Urinary bladder (tissue), 4 donors: ENCODE results near the gene FBXO10. TPM values are rescaled to one million over a fixed set of nuclear protein-coding genes. Genes with fewer than 3 reads are reported as not detected.

Source experiments
- DNase-seq: peaks from one replicate; pipeline ENCODE4 v3.0.0-alpha.2; 2015; ENCODE audit errors: extremely low spot score
- H3K27ac ChIP-seq: one replicate; pipeline ENCODE4 v1.5.1; 2013; ENCODE audit warnings: low read depth, mild to moderate bottlenecking, moderate library complexity
- H3K36me3 ChIP-seq: one replicate; pipeline ENCODE4 v1.6.1; 2013; ENCODE audit warnings: mild to moderate bottlenecking, moderate library complexity; ENCODE audit not compliant: insufficient read depth
- H3K4me1 ChIP-seq: one replicate; pipeline ENCODE4 v1.6.1; 2013; ENCODE audit warnings: mild to moderate bottlenecking, moderate library complexity; ENCODE audit not compliant: insufficient read depth
- H3K4me3 ChIP-seq: one replicate; pipeline ENCODE4 v1.5.1; 2013; ENCODE audit warnings: low read depth, low read length
- WGBS: extraction: QIAGEN DNeasy Blood & Tissue Kit; methylation state at CpG from one replicate; pipeline ENCODE4 v1.1.7; 2013; 5-methylcytosine and 5-hydroxymethylcytosine counted together
- polyA plus RNA-seq: library from polyadenylated mRNA; stranded (reverse); fragments of 200-250 nt; gene quantifications from one replicate; pipeline ENCODE4 v1.2.3, GENCODE V29; 2013
- total RNA-seq: library from RNA; depleted of rRNA; stranded (reverse); fragments of >200 nt; gene quantifications from one replicate; pipeline ENCODE4 v1.2.3, GENCODE V29; 2014
- donor health status: healthy with polysubstance abuse.
- donor health status: healthy.

FBXO10 gene, protein sequence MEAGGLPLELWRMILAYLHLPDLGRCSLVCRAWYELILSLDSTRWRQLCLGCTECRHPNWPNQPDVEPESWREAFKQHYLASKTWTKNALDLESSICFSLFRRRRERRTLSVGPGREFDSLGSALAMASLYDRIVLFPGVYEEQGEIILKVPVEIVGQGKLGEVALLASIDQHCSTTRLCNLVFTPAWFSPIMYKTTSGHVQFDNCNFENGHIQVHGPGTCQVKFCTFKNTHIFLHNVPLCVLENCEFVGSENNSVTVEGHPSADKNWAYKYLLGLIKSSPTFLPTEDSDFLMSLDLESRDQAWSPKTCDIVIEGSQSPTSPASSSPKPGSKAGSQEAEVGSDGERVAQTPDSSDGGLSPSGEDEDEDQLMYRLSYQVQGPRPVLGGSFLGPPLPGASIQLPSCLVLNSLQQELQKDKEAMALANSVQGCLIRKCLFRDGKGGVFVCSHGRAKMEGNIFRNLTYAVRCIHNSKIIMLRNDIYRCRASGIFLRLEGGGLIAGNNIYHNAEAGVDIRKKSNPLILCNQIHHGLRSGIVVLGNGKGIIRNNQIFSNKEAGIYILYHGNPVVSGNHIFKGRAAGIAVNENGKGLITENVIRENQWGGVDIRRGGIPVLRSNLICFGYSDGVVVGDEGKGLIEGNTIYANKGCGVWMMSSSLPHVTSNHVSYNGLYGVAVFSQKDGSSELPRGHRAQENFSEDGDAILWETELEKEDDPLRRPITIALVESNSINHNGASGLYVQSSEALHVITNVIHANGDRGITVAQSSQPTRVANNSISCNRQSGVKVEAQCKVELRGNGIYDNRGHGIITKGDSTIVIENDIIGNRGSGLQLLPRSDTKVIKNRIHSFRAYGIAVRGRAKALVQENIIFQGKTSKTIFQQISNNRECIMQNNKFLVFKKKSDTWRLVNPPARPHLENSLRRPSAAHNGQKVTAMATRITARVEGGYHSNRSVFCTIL
- total RNA-seq (9.5 TPM), polyA plus RNA-seq (5.9 TPM)

DNA sequence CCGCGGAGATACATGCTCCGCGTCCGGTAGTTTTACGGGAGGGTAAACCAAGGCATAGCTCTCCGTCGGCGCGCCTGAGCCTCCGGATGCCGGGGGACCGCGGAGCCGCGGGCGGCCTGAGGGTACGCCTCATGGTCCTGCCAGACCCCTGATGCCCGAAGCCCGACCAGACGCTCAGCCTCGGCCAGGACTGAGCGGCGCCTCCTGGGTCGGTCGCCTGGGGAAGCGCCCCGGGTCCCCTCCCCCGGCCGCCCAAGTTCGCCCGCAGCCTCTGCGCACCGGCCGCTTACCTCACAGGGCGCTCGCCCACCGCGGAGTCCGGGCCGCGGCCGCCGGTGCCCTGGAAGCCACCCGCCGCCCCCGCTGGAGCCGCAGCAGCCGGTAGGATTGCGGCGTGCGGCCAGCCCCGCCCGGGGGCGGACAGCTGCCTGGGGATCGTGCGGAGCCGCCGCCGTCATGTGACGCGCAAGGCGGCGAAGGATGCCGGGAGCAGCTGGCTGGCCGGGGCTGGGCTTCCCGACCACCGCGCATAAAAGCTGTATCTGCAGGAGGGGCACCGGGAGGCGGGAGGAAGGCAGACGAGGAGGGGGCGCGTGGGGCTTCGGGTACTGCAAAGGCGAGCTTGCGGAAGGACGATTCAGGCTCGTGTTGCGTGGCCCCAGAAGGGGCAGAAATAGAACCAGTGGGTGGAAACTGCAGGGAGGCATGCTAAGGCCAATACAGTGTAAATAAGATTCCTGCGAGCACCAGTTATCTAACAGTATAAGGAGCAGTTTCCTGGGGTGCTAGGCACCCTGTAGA, at the start of gene FBXO10:
Gene FBXO10, minus strand, starts transcription at position 460 of the 801 bp plus-strand sequence. CDS start 34,612 bp downstream, outside the sequence.
- under 1% methylated on average over 81 of the region's 81 CpGs for WGBS
- Histone ChIP-seq H3K27ac (peak within 1 kb of the TSS; percentile 75), H3K4me1 (no peaks in the 10 kb centered on the region), H3K36me3 (no peaks in the 10 kb centered on the region), H3K4me3 (peak within 1 kb of the TSS; percentile 82)
- no peak for DNase-seq

DNA sequence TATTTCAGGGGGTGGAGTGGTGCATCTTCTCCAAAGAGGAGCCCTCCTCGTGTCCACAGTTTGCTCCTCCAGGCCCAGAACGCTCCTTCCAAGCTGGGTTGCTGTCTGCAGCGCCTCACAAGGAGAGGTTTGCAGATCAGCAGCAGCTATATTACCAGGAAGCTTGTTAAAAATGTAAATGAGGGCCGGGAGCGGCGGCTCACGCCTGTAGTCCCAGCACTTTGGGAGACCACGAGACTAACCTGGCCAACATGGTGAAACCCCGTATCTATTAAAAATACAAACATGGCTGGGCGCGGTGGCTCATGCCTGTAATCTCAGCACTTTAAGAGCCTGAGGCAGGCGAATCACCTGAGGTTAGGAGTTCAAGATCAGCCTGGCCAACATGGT, 49.6 kb upstream of the FBXO10 start:
- no peak for DNase-seq
- Histone ChIP-seq H3K4me1 (no peaks in the 10 kb centered on the region), H3K4me3 (no peak overlapping the region), H3K36me3 (no peaks in the 10 kb centered on the region), H3K27ac (no peak overlapping the region)
- 80% methylated on average over 12 of the region's 12 CpGs for WGBS

DNA sequence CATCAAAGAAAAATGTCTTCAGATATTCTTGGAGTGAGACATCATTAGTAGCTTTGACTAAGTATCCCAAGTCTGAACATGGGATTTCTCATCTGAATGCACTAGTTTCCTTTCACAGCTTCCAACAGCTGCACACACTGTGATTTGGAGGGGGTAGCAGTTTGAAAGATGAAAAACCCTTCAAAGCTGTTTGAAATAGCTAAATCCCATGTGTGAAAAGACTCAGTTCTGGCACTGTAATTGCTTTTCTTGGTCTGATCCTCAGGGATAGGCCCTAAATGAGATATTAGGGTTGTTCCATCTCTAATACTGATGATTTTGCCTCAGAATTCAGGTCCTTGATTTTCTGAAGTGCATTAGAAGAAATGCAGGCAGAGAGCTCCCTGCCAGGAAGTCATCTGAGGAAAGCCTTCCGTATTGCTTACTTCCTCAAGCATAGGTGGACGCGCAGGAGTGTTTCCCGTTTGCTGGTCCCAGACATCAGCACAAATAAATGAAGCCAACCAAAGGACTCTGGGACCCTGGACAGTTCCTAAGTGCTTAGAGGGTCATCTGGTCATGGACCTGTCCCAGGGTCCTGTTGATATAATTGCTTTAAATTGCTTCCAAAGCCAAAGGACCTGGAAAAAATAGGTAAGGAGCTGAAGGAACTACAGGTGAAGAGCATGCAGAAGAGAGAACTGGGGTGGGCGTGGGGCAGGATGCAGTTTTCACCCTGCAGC, 49.0 kb upstream of the FBXO10 start:
- no peak overlapping the region for H3K4me3 ChIP-seq
- no peak for DNase-seq
- WGBS: 65% methylated on average over 5 of the region's 5 CpGs
- H3K36me3 ChIP-seq: no peaks in the 10 kb centered on the region
- no peaks in the 10 kb centered on the region for H3K4me1 ChIP-seq
- H3K27ac ChIP-seq: no peak overlapping the region

DNA sequence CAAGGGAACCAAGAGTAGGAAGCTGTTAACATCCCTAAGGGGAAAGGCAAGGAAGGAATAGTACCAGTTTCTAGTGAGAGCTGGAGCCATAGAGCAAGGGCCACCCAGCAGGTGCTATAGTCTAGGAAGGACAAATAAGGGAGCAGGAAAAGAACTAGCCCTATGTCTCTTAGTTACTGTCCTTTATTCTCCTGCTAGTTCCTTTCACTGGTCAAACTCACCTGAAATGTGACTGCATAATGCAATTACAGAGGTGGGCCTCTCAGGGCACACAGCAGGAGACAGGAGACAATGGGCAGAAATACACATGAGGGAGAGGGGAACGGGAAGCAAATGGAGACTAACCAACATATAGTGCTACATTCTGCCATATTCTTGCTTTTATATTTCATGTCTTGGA, 47.9 kb upstream of the FBXO10 start:
- Histone ChIP-seq H3K36me3 (no peaks in the 10 kb centered on the region), H3K4me3 (no peak overlapping the region), H3K27ac (no peak overlapping the region), H3K4me1 (no peaks in the 10 kb centered on the region)
- DNase-seq: no peak
- 68% methylated on average over 1 of the region's 1 CpG for WGBS

DNA sequence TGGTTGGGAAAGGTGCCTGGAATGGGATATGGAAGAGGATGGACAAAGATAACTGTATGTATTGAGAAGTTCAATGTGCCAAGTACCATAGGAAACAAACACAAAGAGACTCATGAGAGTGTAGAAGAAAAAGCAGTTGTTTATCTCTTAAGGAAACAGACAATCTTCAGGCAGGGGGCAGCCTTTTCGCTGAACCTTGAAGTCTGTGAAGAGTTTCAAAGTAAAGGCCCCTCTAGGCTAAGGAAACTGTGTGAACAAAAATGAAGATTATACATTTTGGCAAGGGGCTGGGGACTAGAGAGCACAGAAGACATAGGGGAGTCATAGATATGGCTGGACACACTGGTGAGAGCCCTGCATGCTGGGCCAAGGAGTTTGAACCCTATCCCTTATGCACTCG, 47.1 kb upstream of the FBXO10 start:
- DNase-seq: no peak
- H3K4me1 ChIP-seq: no peaks in the 10 kb centered on the region
- H3K27ac ChIP-seq: no peak overlapping the region
- WGBS: 67% methylated on average over 2 of the region's 2 CpGs
- no peak overlapping the region for H3K4me3 ChIP-seq
- no peaks in the 10 kb centered on the region for H3K36me3 ChIP-seq

DNA sequence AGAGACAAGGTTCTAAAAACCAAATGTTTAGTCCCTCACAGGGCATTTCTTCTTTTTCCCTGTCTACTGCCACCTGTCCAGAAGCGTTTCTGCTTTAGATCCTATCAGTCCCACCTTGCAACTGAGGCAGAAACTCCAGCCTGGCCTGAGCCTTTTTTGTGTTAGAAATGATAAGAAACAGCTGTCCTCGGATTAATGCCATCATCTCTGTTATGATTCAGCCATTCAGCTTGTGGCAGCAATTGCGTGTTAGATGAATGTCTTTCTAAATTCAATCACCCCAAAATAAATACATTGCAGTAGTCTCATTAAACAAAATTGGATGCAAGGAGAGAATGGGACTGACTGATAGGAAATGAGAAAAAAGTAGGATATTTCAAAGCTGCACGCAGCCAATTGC, 46.3 kb upstream of the FBXO10 start:
- WGBS: 56% methylated on average over 4 of the region's 4 CpGs
- no peaks in the 10 kb centered on the region for H3K4me1 ChIP-seq
- H3K4me3 ChIP-seq: no peak overlapping the region
- no peak overlapping the region for H3K27ac ChIP-seq
- DNase-seq: no peak
- H3K36me3 ChIP-seq: no peaks in the 10 kb centered on the region

DNA sequence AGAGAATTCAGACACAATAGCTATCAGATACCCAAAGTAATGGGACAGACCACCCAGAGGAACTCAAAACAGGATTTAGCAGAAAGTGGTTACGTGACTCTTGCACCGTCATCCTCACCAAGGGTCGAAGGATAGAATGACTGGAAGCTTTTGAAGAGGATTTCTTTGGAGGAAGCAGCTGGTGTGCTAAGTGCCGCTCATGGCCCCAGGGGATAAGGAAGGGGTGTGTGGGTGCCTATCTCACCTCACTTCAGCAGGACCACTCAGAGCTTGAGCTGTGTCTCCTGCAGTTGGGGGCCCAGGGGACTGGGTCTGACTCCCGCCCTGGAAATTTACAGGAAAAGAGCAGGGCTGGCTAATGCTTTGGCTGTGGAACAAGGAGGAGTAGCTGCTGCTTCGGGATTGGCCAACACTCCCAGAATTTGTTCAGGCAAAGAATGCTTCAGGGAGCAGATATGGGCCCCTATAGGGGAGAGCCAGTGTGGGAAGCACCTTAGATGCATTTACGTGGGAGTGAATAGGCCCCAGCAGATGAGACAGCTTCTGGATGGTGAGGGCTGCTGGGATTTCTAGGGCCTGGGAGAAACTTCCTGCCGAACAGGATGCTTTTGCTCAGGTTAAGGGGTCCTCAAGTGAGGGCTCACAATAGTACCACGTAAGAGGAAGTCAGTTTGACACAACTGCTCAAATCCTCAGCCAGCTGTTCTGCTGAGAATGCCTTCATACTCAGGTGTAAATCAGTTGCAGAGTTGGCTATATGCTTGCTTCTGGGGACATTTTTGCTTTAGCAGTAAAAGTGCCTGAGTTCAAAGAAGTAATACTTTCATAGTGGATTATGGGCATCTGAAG, 45.3 kb upstream of the FBXO10 start:
- H3K27ac ChIP-seq: no peak overlapping the region
- WGBS: 57% methylated on average over 9 of the region's 9 CpGs
- no peaks in the 10 kb centered on the region for H3K4me1 ChIP-seq
- DNase-seq: no peak
- no peaks in the 10 kb centered on the region for H3K36me3 ChIP-seq
- H3K4me3 ChIP-seq: no peak overlapping the region

DNA sequence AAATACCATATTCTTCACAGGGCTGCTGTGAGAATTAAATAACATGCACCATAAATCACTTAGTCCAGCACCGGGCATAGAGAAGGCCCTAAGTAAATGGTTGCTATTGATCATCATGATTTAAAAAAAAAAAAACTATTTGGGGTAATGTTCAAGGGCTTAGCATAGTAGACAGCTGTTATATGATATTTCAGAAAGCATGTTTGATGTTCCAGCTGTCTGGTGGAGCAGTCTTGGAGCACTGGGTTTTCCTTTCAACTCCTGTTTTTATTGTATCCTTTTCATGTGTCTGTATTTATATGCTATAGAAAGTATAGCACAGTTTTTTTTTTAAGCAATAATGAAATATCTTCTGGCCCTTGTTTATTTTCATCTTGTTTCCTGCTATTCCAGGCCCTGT, 44.2 kb upstream of the FBXO10 start:
- no peak overlapping the region for H3K27ac ChIP-seq
- no peak for DNase-seq
- H3K4me1 ChIP-seq: no peaks in the 10 kb centered on the region
- WGBS: 88% methylated on average over 1 of the region's 1 CpG
- H3K36me3 ChIP-seq: no peaks in the 10 kb centered on the region
- H3K4me3 ChIP-seq: no peak overlapping the region

DNA sequence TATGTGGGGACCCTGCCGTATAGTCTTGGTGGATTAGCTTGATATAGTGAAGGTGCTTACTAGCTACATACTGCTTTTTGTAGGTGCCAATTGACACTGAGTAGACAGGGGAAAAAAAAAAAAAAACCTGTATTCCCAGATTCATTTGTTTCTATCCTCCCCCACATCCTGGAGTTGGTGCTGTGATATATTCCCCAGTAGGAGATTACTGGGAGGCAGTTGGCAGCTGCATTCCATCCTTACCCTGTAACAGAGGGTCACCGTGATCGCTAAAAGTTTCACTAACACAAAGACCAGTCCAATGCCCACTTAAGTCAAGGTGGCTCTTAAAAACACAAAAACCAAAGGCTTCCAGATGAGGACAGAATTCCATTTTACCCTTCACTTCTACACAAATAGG, 43.6 kb upstream of the FBXO10 start:
- no peak overlapping the region for H3K4me3 ChIP-seq
- H3K27ac ChIP-seq: no peak overlapping the region
- WGBS: 75% methylated on average over 3 of the region's 3 CpGs
- DNase-seq: no peak
- H3K36me3 ChIP-seq: no peaks in the 10 kb centered on the region
- no peaks in the 10 kb centered on the region for H3K4me1 ChIP-seq

DNA sequence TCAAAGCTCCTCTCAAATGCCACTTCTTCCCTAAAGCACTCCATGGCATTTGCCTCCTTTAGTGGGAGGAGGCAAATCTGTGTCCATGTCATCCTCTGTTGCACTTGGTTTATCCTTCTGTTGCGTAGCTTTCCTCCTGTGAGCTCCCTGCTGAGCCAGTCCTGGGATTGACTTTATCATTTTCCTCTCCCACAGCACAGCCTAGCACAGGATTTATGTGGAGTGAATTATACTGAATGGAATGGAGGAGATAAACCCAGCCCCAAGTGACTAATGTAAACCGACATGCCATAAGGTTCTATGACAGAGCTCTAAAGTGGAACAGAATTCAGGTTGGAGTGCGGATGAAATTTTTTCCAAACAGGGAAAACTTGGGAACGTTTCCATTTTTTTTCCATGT, 42.6 kb upstream of the FBXO10 start:
- WGBS: 72% methylated on average over 4 of the region's 4 CpGs
- Histone ChIP-seq H3K27ac (no peak overlapping the region), H3K4me1 (no peaks in the 10 kb centered on the region), H3K4me3 (no peak overlapping the region), H3K36me3 (no peaks in the 10 kb centered on the region)
- no peak for DNase-seq

DNA sequence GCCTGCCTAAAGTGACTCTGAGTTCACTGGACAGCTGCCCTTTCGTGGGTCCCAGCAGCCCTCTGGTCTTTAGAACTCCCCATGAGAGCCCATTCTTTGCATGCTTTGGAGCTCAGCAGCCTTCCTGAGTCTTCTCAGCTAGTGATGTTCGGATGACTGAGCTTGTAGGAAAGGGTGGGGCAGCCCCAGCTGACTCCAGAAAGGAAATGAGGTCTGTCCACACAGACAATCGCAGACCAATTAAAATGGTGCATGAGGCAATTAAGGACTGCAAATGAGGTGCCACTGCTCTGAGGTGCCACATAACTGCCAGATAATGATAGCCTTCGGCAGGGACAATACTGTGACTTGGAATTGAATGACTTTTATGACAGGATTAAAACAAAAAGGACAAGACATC, 41.7 kb upstream of the FBXO10 start:
- Histone ChIP-seq H3K4me3 (no peak overlapping the region), H3K27ac (no peak overlapping the region), H3K4me1 (no peaks in the 10 kb centered on the region), H3K36me3 (no peaks in the 10 kb centered on the region)
- WGBS: 28% methylated on average over 4 of the region's 4 CpGs
- DNase-seq: no peak

DNA sequence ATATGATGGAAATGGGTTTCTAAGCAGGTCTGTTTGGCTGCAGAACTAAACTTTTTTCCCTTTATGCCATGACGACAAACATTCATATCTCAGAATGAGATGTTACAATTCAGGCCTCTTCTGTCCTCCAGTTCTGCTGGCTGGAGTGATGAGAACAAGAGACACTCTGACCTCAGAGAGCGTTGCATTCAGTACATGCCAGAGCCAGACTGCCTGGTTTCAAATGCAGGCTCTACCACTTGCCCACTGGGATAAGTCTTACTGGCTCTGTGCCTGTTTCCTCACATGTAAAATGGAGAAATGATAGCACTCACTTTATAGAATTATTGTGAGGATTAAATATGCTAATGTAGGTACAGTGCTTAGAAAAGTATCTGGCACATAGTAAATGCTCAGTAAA, 41.0 kb upstream of the FBXO10 start:
- Histone ChIP-seq H3K27ac (no peak overlapping the region), H3K4me1 (no peaks in the 10 kb centered on the region), H3K4me3 (no peak overlapping the region), H3K36me3 (no peaks in the 10 kb centered on the region)
- WGBS: 76% methylated on average over 2 of the region's 2 CpGs
- DNase-seq: no peak
